OCI-LY7 (cell line): ENCODE data around the gene ABCB8.

Source experiments
- CTCF ChIP-seq: fragments of 200-600 bp; sonication (generic); conservative IDR thresholded peaks from 2 replicates; pipeline ENCODE4 v1.5.1; 2014; ENCODE audit warnings: mild to moderate bottlenecking, antibody characterized with exemption, low read length, moderate library complexity, mixed read lengths
- EZH2phosphoT487 ChIP-seq: fragments of 200-600 bp; sonication (generic); IDR thresholded peaks from 2 replicates; pipeline ENCODE4 v1.6.1; 2018; ENCODE audit warnings: low read depth, borderline replicate concordance, mild to moderate bottlenecking, mixed run types, antibody characterized with exemption, low read length, moderate library complexity, mixed read lengths

GRCh38 chr7:151000897-151001495 lies 27.3 kb upstream of the ABCB8 start:
- TF ChIP-seq CTCF, result no peak
- no peak for TF ChIP-seq EZH2phosphoT487
